ENCODE data around the gene ATAD1.
"Not testable (repeated sequence)": the region's sequence is repeated elsewhere in the genome, so short reads cannot be mapped to it uniquely, and the experiment has no call there.

Gene ATAD1

DNA sequence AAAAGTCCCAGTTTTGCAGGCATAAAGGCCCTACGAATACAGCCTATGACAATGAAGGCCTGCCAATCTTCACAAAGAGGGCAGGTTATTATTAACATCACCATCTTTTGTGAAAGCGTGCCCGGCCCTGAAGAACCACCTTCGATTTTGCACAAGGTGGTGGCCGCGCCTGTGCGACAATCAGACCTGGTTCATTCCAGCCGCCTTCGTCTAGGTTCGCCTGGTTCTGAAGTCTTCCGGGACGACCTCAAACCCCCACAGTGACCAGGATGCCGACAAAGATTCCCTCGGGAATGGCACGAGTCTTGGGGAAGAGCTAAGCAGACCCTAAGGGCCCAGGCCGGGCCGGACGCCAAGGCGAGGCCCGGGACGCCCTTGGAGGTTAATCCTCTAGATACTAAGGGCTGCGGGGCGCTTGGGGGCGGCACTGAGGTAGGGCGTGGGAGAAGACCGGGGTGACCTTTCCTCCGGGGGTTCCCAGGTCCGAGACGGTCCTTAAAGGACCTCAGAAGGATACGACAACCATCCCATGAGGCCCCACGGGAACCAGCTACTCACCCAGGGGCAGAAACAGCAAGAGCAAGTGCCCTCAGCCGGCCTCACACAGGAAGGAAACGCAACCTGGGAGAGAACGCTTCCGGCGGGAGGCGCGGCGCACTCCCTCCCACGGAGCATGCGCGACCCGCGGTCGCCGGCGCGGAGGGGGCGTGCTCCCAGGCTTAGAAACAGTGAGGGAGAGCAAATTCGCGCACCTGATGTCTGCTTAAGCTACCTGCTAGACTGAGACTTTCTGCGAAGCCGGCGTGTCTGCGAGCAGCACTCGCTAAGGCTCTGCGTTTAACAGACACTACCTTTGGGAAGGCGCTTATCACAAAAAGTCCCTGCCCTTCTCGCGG, at the start of gene ATAD1:
Gene ATAD1, minus strand, starts transcription at position 618 of the 896 bp plus-strand sequence. CDS start 3,627 bp downstream, outside the sequence.
- peak; percentile 48 for DNase-seq

GRCh38 chr10:87867453-87867852, 49.4 kb upstream of the ATAD1 start:
- DNase-seq, result no peak

GRCh38 chr10:87866412-87866974, 48.5 kb upstream of the ATAD1 start:
- no peak for DNase-seq

GRCh38 chr10:87865241-87865881, 47.3 kb upstream of the ATAD1 start:
- no peak for DNase-seq

GRCh38 chr10:87864496-87865059, 46.6 kb upstream of the ATAD1 start:
- no peak for DNase-seq

- not testable (repeated sequence) for DNase-seq
These were observed 46.0 kb upstream of the ATAD1 start for GRCh38 chr10:87863951-87864495.

GRCh38 chr10:87863053-87863943, 45.3 kb upstream of the ATAD1 start, which contains the start of the genes KLLN and PTEN:
Gene KLLN (minus strand): TSS chr10:87863533. CDS start chr10:87862487, 1,046 bp downstream.
Gene PTEN (plus strand): TSS chr10:87863625. CDS start chr10:87864470, 845 bp downstream.
- DNase-seq, result peak; percentile 81

GRCh38 chr10:87862679-87863052, 44.6 kb upstream of the ATAD1 start:
- no peak for DNase-seq

DNA sequence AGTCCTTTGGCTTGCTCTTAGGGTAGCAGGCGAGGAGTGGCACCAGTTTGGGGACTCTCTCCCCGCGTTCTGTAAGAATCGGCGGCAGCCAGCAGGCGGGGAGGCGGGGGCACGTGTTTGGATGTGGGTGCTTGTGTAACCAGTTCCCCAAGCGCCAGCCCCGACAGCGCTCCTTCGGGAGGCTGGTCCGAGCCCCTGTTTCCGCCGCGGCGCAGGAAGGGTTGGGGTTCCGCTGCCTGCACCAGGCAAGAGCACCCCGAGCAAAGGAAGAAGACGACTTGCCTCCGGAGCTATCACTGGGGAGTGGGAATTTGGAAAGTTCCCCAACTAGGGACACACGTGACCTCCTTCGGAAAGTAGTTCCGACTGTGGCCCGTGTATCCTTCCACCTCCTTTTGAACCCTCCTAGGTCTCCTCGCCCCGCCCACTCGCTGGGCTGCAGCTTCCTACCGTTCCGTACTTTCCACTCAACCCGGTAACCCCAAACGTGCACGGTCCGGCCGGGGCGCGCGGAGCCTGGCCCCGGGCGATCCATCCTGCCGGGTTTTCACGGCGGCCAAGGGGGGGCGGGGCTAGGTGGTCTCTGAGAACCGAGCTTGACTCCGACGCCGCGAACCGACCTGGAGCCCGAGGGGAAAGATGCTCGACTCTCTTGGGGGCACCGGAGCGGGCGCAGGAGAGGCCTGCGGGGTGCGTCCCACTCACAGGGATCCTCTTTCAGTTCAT, 44.1 kb upstream of the ATAD1 start:
- DNase-seq, result peak; percentile 51

DNA sequence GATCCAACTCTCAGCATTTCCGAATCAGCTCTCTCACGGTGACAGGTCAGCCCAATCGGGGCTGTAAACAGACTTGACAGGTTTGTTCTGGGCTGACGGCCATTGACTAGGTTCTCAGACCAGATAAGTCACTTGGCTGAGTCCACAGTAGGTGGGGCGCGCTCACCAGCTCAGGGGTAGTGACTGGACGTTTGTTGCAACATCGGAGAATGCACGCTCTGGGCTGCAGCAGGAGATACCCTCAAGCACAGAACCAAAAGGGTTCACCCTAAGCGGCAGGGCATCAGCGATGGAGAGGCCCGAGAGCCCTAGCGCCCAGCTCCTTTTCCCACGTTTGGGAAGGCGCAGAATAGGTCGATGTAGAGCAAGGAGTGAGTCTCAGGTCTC, 43.5 kb upstream of the ATAD1 start:
- DNase-seq, result no peak

- DNase-seq, result no peak
These were observed 42.9 kb upstream of the ATAD1 start for GRCh38 chr10:87860816-87861403.

GRCh38 chr10:87860156-87860795, 42.2 kb upstream of the ATAD1 start:
- DNase-seq, result peak; percentile 61

- DNase-seq, result not testable (repeated sequence)
These were observed 37.6 kb upstream of the ATAD1 start for GRCh38 chr10:87855665-87856064.

DNA sequence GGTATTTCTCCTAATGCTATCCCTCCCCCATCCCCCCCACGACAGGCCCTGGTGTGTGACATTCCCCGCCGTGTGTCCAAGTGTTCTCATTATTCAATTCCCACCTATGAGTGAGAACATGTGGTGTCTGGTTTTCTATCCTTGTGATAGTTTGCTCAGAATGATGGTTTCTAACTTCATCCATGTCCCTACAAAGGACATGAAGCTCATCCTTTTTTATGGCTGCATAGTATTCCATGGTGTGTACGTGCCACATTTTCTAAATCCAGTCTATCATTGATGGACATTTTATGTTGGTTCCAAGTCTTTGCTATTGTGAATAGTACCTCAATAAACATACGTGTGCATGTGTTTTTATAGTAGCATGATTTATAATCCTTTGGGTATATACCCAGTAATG, 37.2 kb upstream of the ATAD1 start:
- not testable (repeated sequence) for DNase-seq

GRCh38 chr10:87852089-87852488, 34.1 kb upstream of the ATAD1 start:
- DNase-seq, result no peak

DNA sequence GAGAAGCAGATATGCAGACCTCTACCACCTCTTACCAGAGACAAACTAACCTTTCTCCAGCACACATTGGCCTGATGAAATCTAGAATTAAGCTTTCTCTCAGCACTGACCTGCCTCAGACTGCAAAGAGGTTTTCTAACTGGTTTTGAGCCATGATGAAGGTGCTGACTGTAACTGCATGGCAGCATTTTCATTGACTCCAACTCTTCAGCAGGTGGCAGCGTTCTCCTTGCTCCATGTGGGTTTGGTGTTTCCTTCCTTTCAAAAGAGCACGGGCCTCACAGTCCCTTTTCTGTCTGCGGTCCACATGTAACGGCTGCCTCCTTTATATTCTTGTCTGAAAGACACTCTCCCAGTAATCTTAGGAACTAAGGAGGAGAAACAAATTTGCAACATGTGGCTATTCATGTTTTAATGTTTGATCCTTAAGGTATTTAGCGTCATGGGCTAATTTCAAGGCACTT, 32.7 kb upstream of the ATAD1 start:
- DNase-seq, result no peak

DNA sequence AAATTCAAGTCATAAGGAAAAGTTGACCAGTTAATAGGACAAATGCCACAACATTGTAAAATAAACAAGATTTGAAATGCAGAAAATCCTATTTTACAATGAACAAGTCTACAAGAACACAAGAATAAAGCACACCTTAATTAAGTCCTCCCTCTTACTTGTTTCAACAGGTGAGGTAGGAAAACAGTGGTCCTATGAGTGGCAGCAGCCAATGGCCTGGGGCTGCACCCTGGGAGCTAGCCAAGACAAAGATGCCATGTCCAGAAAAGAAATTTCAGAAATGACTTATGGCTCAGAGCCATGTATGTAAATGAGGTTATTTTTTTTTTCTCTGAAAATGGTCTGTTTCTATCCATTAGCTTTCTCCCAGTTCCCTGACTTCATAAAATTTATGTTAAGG, 31.0 kb upstream of the ATAD1 start:
- no peak for DNase-seq

- no peak for DNase-seq
These were observed 29.5 kb upstream of the ATAD1 start for GRCh38 chr10:87847550-87847949.

DNA sequence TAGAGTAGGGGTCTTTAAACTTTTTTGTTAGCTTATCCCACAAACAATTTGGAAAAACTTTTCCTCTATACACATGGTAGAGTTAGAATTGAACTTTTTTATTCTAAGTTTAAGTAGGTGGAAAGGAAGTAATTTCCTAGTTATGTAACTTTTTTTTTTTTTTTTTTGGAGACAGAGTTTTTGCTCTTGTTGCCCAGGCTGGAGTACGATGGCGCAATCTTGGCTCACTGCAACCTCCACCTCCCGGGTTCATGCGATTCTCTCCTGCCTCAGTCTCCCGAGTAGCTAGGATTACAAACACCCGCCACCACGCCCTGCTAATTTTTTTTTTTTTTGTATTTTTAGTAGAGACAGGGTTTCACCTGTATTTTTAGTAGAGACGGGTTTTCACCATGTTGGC, 28.7 kb upstream of the ATAD1 start:
- DNase-seq, result not testable (repeated sequence)

- DNase-seq, result no peak
These were observed 28.0 kb upstream of the ATAD1 start for GRCh38 chr10:87846023-87846422.

All from COR-L47 (cell line).